Gastroesophageal sphincter (tissue), 4 donors: ENCODE results near the gene HDC. TPM values are rescaled to one million over a fixed set of nuclear protein-coding genes. Genes with fewer than 3 reads are reported as not detected.

ENCODE experiments used
- ATAC-seq: fragments of 150-250 bp; one replicate; pipeline ENCODE4 v1.9.1; 2016; ENCODE audit warnings: mild to moderate bottlenecking, moderate library complexity
- H3K27ac ChIP-seq, 4 donors: fragments of 200-600 bp; sonication (generic) in 3 of 4; 1 replicate in 3 of 4; 2 replicates in 1 of 4; pipeline ENCODE4 v1.5.1; 2016 to 2019
- H3K27me3 ChIP-seq: fragments of 200-600 bp; sonication (generic); one replicate; pipeline ENCODE4 v1.5.1; 2019
- H3K36me3 ChIP-seq, 2 donors: fragments of 200-600 bp; sonication (generic); one replicate each; pipeline ENCODE4 v1.5.1; 2019; ENCODE audit warnings: control low read depth in 1 of 2
- H3K4me1 ChIP-seq, 3 donors: fragments of 200-600 bp; sonication (generic); 1 replicate in 2 of 3; 2 replicates in 1 of 3; pipeline ENCODE4 v1.5.1; 2016 to 2019; ENCODE audit warnings: control low read depth in 2 of 3
- H3K4me3 ChIP-seq, 2 donors: fragments of 200-600 bp; sonication (generic); one replicate each; pipeline ENCODE4 v1.5.1; 2019; ENCODE audit warnings: mild to moderate bottlenecking in 1 of 2, moderate library complexity in 1 of 2
- H3K9me3 ChIP-seq, 3 donors: fragments of 200-600 bp; sonication (generic); one replicate each; pipeline ENCODE4 v1.5.1; 2017 to 2019; ENCODE audit warnings: control low read depth in 2 of 3
- EP300 ChIP-seq: sonication (generic); formaldehyde crosslinking; IDR thresholded peaks from one replicate; pipeline ENCODE4 v1.6.1; 2017; ENCODE audit warnings: antibody characterized with exemption, mild to moderate bottlenecking
- POLR2A ChIP-seq, 2 donors: fragments of 450-650 bp; IDR thresholded peaks; one replicate each; pipeline ENCODE4 v1.6.1; 2017; ENCODE audit warnings: antibody characterized with exemption in 2 of 2, mild to moderate bottlenecking in 2 of 2, moderate library complexity in 1 of 2
- POLR2AphosphoS5 ChIP-seq: sonication (generic); formaldehyde crosslinking; IDR thresholded peaks from one replicate; pipeline ENCODE4 v1.6.1; 2017; ENCODE audit warnings: antibody characterized with exemption
- WGBS, 2 donors: methylation state at CpG; one replicate each; pipeline ENCODE4 v1.1.5; 2018; ENCODE audit warnings: low coverage in 1 of 2; 5-methylcytosine and 5-hydroxymethylcytosine counted together
- total RNA-seq, 4 donors: library from RNA; depleted of rRNA; stranded (reverse); fragments of >200 nt; gene quantifications; one replicate each; pipeline ENCODE4 v1.1.0, GENCODE V29; 2016
- TF ChIP-seq, protein P1 (sequence below), 4 experiments: fragments of 200-600 bp in 2 of 4; fragments of 450-650 bp in 2 of 4; sonication (generic) in 1 of 4; IDR thresholded peaks; one replicate each; pipeline ENCODE4 v1.5.1; 2017 to 2019; ENCODE audit warnings: antibody characterized with exemption in 4 of 4, mild to moderate bottlenecking in 2 of 4, moderate library complexity in 2 of 4

HDC gene
- total RNA-seq, 4 donors from 2014 or later: 3.1 to 4.2 (median 4.0) TPM; not detected in 1

DNA sequence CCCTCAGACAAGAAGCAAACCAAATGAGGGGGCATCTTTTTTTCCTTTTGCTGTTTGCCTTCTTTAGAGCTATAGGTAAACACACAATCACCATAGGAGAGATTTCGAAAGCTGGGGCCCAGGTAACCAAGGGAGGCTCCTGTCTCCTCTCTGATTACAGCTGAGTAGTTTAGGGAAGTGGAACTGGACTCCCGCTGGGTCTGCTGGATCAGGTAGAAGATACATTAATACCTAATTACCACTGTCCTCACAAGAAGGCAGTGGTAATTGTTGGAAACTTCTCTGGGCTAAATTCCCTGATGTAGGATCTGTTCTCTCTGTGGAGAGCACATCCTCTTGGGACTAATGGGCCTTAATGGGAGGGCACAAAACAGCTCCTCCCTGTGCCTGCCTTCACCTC, 32.7 kb downstream of the HDC start:
- TF ChIP-seq, protein P1, sequence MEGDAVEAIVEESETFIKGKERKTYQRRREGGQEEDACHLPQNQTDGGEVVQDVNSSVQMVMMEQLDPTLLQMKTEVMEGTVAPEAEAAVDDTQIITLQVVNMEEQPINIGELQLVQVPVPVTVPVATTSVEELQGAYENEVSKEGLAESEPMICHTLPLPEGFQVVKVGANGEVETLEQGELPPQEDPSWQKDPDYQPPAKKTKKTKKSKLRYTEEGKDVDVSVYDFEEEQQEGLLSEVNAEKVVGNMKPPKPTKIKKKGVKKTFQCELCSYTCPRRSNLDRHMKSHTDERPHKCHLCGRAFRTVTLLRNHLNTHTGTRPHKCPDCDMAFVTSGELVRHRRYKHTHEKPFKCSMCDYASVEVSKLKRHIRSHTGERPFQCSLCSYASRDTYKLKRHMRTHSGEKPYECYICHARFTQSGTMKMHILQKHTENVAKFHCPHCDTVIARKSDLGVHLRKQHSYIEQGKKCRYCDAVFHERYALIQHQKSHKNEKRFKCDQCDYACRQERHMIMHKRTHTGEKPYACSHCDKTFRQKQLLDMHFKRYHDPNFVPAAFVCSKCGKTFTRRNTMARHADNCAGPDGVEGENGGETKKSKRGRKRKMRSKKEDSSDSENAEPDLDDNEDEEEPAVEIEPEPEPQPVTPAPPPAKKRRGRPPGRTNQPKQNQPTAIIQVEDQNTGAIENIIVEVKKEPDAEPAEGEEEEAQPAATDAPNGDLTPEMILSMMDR (IDR thresholded peaks at IDR 0.05): no peak
- TF ChIP-seq EP300 (no peak), POLR2A (IDR thresholded peaks at IDR 0.05) (no peak), POLR2AphosphoS5 (no peak)
- no peak overlapping the region for H3K27ac ChIP-seq
- no peak for ATAC-seq
- H3K36me3 ChIP-seq: no peaks in the 10 kb centered on the region
- H3K9me3 ChIP-seq: no peaks in the 10 kb centered on the region
- H3K27me3 ChIP-seq: no peaks in the 10 kb centered on the region
- no peaks in the 10 kb centered on the region for H3K4me1 ChIP-seq
- H3K4me3 ChIP-seq: no peak overlapping the region
- 90% methylated on average over 2 of the region's 2 CpGs; no CpG with 5 or more reads in 1 of the 2 donors for WGBS, 2 donors

DNA sequence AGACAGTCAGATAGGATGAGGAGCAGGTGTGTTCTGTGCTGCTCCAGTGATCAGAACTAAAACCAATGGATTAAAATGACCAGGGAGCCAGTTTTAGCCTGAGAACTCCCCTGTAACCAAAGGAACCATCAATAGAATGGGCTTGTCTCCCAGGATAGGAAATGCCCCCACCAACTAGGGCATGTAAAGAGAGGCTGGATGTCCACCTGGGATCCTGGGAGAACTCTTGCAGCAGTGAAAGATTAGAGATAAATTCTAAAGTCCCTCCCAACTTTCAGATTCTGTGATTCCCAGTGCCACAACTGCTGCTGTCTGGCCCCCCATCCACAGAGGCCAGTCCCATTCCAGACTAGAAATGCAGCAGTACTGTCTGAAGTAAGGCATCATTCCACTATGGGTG, 33.8 kb downstream of the HDC start:
- H3K4me1 ChIP-seq: no peaks in the 10 kb centered on the region
- no peaks in the 10 kb centered on the region for H3K9me3 ChIP-seq
- no peak for ATAC-seq
- H3K4me3 ChIP-seq: no peak overlapping the region
- TF ChIP-seq EP300: no peak
- no peak for TF ChIP-seq POLR2A (IDR thresholded peaks at IDR 0.05)
- TF ChIP-seq, protein P1 (IDR thresholded peaks at IDR 0.05): no peak
- TF ChIP-seq POLR2AphosphoS5: no peak
- H3K27me3 ChIP-seq: no peaks in the 10 kb centered on the region
- H3K27ac ChIP-seq: no peak overlapping the region
- no peaks in the 10 kb centered on the region for H3K36me3 ChIP-seq

DNA sequence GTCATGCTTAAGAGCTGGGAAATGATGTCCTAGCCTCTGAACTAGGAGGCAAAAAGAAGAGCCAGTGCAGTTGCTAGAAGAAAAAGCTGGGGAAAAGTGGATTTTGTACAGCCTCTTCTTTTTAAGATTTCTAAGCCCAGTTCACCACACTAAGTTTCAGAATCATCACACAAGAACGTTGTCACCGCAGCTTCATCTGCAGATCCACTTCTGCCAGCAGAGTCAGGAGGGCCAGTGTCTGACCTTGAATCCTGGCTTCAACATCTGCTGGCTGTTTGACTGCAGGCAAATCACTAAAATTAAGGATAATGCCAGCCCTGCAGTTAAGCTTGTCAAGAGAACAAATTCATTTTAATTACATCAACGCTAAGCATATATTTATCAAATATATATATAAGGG, 36.2 kb downstream of the HDC start:
- TF ChIP-seq POLR2AphosphoS5 (no peak), POLR2A (IDR thresholded peaks at IDR 0.05) (no peak), EP300 (no peak)
- TF ChIP-seq, protein P1 (IDR thresholded peaks at IDR 0.05): no peak
- no peak overlapping the region for H3K27ac ChIP-seq
- H3K4me1 ChIP-seq: no peaks in the 10 kb centered on the region
- no peak for ATAC-seq
- H3K9me3 ChIP-seq: no peaks in the 10 kb centered on the region
- no peak overlapping the region for H3K4me3 ChIP-seq
- no peaks in the 10 kb centered on the region for H3K36me3 ChIP-seq
- H3K27me3 ChIP-seq: no peaks in the 10 kb centered on the region
- 76 to 80% methylated on average over 1 to 3 of the region's 3 CpGs for WGBS, 2 donors

DNA sequence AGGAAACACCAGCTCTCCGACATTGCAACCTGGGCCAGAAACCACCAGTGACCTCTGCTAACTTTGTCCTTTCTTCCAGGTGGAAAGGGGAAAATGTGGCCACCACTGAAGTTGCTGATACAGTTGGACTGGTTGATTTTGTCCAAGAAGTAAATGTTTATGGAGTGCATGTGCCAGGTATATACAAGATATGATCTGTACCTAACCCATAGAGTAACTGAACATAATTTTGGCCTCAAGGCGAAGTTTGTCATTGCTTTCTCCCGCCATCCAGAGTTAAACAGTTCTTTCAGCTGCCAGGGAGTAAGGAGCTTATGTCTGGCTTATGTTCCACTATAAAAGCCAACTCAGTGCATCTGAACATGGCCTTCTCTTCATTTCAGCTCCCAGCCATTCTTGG, 36.7 kb downstream of the HDC start:
- no peaks in the 10 kb centered on the region for H3K9me3 ChIP-seq
- H3K27me3 ChIP-seq: no peaks in the 10 kb centered on the region
- TF ChIP-seq POLR2A (IDR thresholded peaks at IDR 0.05) (no peak), EP300 (no peak), POLR2AphosphoS5 (no peak)
- TF ChIP-seq, protein P1 (IDR thresholded peaks at IDR 0.05): no peak
- WGBS, 2 donors: 75 to 100% methylated on average over 1 to 2 of the region's 3 CpGs
- no peak overlapping the region for H3K4me3 ChIP-seq
- no peaks in the 10 kb centered on the region for H3K36me3 ChIP-seq
- no peaks in the 10 kb centered on the region for H3K4me1 ChIP-seq
- no peak for ATAC-seq
- no peak overlapping the region for H3K27ac ChIP-seq

DNA sequence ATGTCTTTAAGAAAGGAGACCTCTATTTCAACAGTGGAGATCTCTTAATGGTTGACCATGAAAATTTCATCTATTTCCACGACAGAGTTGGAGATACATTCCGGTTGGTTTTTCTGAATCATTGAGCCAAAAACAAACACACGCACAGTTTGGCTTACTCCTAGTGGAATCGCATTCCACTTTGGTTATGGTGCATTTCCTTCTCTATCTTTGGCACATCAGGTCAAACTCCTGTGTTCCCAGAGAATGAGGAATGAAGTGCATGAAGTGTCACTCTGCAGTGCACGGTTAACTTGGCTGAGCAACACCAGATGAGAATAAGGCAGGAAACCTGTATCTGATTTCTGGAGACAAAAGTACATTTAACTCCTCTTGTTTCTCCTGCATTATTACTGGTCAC, 38.5 kb downstream of the HDC start:
- no peaks in the 10 kb centered on the region for H3K4me1 ChIP-seq
- H3K36me3 ChIP-seq: no peaks in the 10 kb centered on the region
- H3K27ac ChIP-seq: no peak overlapping the region
- ATAC-seq: no peak
- TF ChIP-seq EP300: no peak
- TF ChIP-seq POLR2AphosphoS5: no peak
- no peak for TF ChIP-seq POLR2A (IDR thresholded peaks at IDR 0.05)
- TF ChIP-seq, protein P1 (IDR thresholded peaks at IDR 0.05): no peak
- no peak overlapping the region for H3K4me3 ChIP-seq
- no peaks in the 10 kb centered on the region for H3K27me3 ChIP-seq
- 65 to 78% methylated on average over 5 of the region's 5 CpGs for WGBS, 2 donors
- H3K9me3 ChIP-seq: no peaks in the 10 kb centered on the region
